GM13977 (cell line): Measurements from ENCODE around the gene KLHL18.
A peak's percentile ranks its signal among the peaks of the same experiment; 100 is the strongest.
"Not testable (repeated sequence)": the region's sequence is repeated elsewhere in the genome, so short reads cannot be mapped to it uniquely, and the experiment has no call there.

ENCODE experiments used
- DNase-seq: peaks from one replicate; pipeline ENCODE4 v3.0.0; 2012; ENCODE audit warnings: low spot score
- in situ Hi-C: fragments of 300-500 bp; cut with MboI; formaldehyde crosslinking; loops from one replicate; pipeline ENCODE4 v1.12.0; 2022; ENCODE audit warnings: low sequenced_read_pairs, low pct_unique_long_range_greater_than_20kb, mixed read lengths, inconsistent platforms; ENCODE audit not compliant: unreplicated experiment
- TF ChIP-seq, protein P1 (sequence below): IDR thresholded peaks from 2 replicates; pipeline ENCODE4 v1.5.1; 2012; ENCODE audit warnings: mild to moderate bottlenecking, control low read depth; ENCODE audit not compliant: insufficient read depth; ENCODE audit errors: extremely low read depth, missing control alignments

The KLHL18 gene

DNA sequence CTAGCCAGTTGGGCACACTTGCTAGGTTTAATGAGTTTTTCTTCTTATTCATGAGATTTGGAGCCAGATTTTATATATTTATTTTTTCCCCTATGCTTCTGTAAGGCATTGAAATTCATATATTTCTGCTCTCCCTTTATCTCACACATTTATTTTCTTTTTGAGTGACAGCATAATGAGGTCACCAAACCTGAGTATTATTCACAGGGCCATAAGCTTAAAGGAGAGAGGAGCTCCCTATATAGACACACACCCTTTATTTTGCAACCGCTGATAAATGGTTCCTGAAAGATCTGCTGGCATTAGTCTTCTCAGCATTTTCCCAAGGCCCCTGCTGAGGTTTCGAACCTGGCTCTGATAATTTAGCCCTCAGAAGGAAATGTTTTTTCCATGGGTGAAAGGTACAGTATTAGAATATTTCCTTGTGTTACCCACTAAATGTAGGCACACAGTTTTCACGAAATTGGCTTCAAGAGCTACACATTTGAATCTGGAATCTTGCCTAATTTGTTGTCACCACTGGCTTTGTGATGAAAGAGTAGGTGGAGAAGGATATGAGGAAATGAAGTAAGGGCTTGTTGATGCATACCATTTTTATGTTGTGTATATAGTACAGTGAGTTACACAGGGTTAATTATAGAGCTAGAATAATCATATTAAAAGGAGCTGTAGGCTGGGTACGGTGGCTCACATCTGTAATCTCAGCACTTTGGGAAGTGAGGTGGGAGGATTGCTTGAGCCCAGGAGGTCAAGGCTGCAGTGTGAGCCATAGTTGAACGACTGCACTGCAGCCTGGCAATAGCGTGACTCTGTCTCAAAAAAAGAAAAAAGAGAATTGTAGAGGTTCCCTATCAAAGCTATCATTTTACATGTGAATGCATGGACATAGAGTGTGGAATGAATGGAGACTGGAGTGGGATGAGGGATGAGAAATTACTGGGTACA is 6.5 kb downstream of the KLHL18 start:
- DNase-seq, result no peak
- TF ChIP-seq, protein P1, sequence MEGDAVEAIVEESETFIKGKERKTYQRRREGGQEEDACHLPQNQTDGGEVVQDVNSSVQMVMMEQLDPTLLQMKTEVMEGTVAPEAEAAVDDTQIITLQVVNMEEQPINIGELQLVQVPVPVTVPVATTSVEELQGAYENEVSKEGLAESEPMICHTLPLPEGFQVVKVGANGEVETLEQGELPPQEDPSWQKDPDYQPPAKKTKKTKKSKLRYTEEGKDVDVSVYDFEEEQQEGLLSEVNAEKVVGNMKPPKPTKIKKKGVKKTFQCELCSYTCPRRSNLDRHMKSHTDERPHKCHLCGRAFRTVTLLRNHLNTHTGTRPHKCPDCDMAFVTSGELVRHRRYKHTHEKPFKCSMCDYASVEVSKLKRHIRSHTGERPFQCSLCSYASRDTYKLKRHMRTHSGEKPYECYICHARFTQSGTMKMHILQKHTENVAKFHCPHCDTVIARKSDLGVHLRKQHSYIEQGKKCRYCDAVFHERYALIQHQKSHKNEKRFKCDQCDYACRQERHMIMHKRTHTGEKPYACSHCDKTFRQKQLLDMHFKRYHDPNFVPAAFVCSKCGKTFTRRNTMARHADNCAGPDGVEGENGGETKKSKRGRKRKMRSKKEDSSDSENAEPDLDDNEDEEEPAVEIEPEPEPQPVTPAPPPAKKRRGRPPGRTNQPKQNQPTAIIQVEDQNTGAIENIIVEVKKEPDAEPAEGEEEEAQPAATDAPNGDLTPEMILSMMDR, result no peak
- in situ Hi-C loops, result no loop called here

DNA sequence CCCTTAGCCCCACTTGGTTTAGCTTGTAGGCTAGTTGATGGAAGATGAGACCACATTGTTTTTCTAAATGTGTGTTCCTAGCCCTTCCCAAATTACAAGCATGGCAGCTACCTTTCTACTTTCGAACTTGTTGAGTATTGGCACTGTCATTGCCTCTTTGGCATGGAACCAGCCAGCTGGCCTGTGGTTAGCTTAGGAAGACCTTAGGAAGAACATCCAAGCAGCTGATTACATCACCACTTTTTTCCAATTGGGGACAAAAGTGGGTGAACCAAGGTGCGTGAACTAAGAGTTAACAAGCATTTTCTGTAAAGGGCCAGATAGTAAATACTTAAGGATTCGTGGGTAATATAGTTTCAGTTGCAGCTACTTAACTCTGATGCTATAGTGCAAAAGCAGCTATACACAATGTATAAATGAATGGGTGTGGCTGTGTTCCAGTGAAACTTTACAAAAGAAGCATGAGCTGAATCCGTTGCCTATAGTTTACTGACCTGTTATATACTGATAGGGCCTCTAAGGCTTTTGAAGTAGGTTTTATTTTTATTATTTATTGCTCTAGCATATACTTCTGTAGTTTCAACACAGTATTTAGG is 8.5 kb downstream of the KLHL18 start:
- TF ChIP-seq, protein P1, result no peak
- DNase-seq, result no peak
- in situ Hi-C loops, result no loop called here

DNA sequence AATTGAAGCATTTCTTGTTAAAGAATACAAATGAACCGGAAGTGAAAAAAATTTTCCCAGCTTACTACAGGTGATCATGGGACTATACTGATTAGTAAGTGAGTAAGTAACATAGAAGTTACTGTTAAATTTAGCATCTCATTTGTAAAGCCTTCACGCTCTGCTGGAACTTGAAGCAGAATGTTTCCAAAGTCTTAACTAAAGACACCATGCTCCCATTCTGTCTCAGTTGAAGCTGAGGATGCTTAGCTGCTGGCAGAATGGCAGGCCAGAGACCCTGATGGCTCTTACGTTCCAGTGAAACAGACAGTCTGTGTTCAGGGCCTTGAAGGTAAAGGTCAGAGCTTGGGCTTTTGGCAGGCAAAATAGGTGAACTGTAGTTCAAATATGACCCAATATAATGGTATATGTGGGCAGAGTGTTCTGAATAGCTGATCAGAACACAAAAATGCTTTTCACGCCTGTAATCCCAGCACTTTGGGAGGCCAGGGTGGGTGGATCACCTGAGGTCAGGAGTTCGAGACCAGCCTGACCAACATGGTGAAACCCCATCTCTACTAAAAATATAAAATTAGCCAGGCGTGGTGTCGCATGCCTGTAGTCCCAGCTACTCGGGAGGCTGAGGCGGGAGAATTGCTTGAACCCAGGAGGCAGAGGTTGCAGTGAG is 9.1 kb downstream of the KLHL18 start:
- in situ Hi-C loops, result not testable (repeated sequence)
- peak; percentile 30 for DNase-seq

DNA sequence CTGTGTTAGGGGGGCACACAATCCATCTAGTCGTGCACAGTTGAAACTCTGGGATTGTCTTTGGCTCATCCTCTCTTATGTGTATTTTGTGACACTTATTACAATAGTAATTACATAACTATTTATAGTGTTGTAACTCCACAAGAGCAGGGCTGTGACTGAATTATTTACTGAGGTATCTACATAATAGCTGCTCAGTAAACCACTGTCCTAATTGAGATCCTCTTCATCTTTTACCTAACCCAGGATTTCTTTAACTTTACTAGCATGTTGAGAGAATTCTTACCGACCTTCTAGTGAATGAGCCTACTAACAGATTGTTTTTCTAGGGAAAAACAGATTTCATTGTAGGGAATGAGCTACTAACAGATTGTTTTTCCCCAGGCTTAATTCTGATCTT is 11.1 kb downstream of the KLHL18 start:
- TF ChIP-seq, protein P1, result no peak
- DNase-seq, result no peak
- in situ Hi-C loops, result no loop called here

DNA sequence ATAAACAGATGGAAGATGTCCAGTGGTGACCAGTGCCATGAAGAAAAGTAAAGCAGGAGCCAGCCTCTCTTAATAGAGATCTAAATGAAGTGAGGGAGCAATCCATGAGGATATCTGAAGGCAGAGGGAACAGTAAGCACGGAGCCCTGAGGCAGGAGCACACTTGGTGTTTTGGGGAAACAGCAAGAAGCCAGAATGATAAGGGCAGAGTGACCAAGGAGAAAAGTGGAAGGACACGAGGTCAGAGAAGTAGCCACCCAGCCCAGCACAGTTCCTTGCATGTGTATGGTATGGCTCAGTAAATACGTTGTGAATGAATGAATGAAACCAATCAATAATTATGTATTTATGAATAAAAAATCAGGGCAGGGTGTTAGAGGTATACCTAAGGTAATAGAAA is 11.6 kb downstream of the KLHL18 start:
- in situ Hi-C loops, result no loop called here
- TF ChIP-seq, protein P1, result no peak
- no peak for DNase-seq

DNA sequence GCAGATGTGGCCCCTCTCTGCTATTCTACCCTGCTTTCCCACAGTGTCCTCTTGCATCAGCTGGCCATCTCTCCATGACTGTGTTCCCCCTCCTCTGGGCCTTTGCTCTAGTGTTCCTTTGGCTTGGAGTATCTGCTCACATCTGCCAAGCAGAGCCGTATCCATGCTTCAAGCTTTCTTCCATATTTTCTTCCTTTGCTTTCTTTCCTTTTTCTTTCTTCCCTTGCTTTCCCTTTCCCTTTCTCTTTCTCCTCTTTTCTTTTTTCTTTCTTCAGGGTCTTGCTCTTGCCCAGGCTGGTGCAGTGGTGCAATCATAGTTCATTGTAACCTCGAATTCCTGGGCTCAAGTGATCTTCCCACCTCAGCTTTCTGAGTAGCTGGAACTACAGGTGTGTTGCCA is 12.6 kb downstream of the KLHL18 start:
- no peak for DNase-seq
- in situ Hi-C loops, result no loop called here
- TF ChIP-seq, protein P1, result no peak

DNA sequence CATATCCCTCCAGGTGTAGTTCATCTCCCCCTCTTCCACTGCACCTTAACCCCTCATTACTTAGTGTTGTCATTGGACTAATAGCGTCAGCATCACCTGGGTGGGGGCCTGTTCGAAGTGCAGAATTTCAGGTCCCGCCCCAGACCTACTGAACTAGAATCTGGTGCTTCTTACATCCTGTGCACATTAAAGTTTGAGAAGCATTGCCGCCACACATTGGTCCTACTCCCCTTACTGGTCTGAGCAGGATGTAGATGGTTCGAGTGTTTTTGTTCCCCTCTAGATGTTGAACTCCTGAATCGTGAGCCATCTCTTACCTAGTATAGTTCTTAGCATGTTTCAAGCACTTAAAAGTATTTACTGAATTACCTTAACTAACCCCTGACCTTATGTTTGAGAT is 13.2 kb downstream of the KLHL18 start:
- TF ChIP-seq, protein P1, result no peak
- in situ Hi-C loops, result no loop called here
- DNase-seq, result no peak
